ENCODE data around the gene FEN1. TPM values are rescaled to one million over a fixed set of nuclear protein-coding genes. Genes with fewer than 3 reads are reported as not detected.
A peak's percentile ranks its signal among the peaks of the same experiment; 100 is the strongest.

Gene FEN1
- total RNA-seq, 1 donor from 2014 or later = 51.8 TPM

DNA sequence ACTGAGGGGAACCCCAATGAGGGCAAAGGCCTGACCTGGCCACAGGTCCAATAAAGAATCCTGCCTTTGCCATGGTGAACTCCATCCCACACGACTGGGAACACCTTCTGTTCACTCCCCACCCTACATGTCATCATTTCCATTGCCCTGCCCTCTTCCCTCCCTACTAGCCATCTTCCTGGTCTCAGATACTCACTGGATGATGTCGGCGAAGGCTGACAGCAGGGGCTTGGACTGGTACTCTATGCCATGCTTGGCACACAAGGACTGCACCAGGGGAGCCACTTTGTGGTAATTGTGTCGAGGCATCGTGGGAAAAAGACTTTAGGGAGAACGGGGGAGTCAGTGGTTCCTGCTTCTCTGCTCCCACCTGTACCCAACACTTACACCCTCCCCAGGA, 9.9 kb downstream of the FEN1 start:
- H3K4me1 ChIP-seq = no peaks in the 10 kb centered on the region
- TF ChIP-seq EZH2phosphoT487 (IDR thresholded peaks at IDR 0.05) = no peak
- TF ChIP-seq, protein P1, sequence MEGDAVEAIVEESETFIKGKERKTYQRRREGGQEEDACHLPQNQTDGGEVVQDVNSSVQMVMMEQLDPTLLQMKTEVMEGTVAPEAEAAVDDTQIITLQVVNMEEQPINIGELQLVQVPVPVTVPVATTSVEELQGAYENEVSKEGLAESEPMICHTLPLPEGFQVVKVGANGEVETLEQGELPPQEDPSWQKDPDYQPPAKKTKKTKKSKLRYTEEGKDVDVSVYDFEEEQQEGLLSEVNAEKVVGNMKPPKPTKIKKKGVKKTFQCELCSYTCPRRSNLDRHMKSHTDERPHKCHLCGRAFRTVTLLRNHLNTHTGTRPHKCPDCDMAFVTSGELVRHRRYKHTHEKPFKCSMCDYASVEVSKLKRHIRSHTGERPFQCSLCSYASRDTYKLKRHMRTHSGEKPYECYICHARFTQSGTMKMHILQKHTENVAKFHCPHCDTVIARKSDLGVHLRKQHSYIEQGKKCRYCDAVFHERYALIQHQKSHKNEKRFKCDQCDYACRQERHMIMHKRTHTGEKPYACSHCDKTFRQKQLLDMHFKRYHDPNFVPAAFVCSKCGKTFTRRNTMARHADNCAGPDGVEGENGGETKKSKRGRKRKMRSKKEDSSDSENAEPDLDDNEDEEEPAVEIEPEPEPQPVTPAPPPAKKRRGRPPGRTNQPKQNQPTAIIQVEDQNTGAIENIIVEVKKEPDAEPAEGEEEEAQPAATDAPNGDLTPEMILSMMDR (IDR thresholded peaks at IDR 0.05) = no peak
- TF ChIP-seq EZH2 (IDR thresholded peaks at IDR 0.05) = no peak
- no peak overlapping the region for H3K9ac ChIP-seq
- H3K9me3 ChIP-seq (ENCODE audit: low read depth) = no peaks in the 10 kb centered on the region
- H3K27ac ChIP-seq = no peak overlapping the region
- Mint-ChIP-seq H3K4me1 (peaks cover 2% of the 10 kb centered on the region), H3K27ac (no peak overlapping the region), H3K4me3 (no peak overlapping the region), H3K9me3 (no peaks in the 10 kb centered on the region), H3K36me3 (peaks cover 60% of the 10 kb centered on the region), H3K27me3 (ENCODE audit: insufficient read depth, low read depth) (peaks cover 10% of the 10 kb centered on the region)
- H3K27me3 ChIP-seq = no peaks in the 10 kb centered on the region
- DNase-seq (ENCODE audit: low spot score) = no peak
- H3K36me3 ChIP-seq = no peaks in the 10 kb centered on the region
- peaks cover 25% of the 10 kb centered on the region for H3K79me2 ChIP-seq (ENCODE audit: low read depth)
- H2AFZ ChIP-seq (replicated peaks) = no peak overlapping the region
- no peak overlapping the region for H3K4me2 ChIP-seq
- peaks cover 47% of the 10 kb centered on the region for H3F3A ChIP-seq (ENCODE audit: low read depth)
- H3K4me3 ChIP-seq = no peak overlapping the region
- H4K20me1 ChIP-seq (ENCODE audit: low read depth) = peaks cover 6% of the 10 kb centered on the region

DNA sequence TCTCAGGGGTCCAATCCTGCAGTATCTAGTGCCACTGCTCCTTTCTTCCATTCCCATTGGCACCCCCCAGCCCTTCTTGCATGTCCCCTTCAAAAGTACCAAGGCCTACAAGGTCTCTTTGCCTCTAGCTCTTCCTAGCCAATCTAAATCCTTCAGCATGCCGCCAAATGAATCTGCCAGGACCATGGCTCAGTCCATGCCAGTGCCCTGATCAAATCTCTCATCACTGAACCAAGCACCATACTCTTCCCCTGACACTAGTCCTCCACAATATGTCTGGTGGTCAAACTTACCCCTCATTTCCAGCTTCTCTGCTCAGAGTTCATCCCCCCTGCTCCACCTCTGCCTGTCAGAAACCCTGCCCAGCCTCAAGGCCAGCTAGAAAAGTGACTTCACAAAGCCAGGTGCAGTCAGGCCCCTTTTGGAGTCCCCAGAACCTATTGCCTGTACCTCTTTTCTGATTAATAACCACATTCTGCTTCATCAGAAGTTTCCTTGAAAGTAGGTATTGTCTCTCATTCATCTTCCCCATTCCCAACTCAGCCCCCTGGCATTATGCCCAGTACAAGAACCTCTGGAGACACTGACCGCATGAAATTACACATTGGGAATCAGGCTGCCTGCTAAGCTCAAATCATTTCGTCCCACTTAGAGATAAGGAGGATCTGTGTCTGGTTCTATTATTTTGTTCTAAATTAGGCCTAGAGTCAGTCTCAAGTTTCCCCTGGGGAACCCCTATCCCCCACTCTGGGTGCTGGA, 11.4 kb downstream of the FEN1 start:
- Histone ChIP-seq H3K27me3 (no peaks in the 10 kb centered on the region), H4K20me1 (ENCODE audit: low read depth) (peaks cover 11% of the 10 kb centered on the region), H3K4me3 (no peak overlapping the region), H3K9me3 (ENCODE audit: low read depth) (no peaks in the 10 kb centered on the region), H3K4me1 (no peaks in the 10 kb centered on the region), H3K79me2 (ENCODE audit: low read depth) (peaks cover 13% of the 10 kb centered on the region), H3K36me3 (peaks cover 4% of the 10 kb centered on the region), H2AFZ (replicated peaks) (no peak overlapping the region), H3K9ac (no peak overlapping the region), H3K27ac (no peak overlapping the region), H3K4me2 (no peak overlapping the region), H3F3A (ENCODE audit: low read depth) (peaks cover 40% of the 10 kb centered on the region)
- DNase-seq (ENCODE audit: low spot score) = no peak
- no peak overlapping the region for H3K27ac Mint-ChIP-seq
- H3K27me3 Mint-ChIP-seq (ENCODE audit: insufficient read depth, low read depth) = peaks cover 6% of the 10 kb centered on the region
- H3K9me3 Mint-ChIP-seq = no peaks in the 10 kb centered on the region
- H3K36me3 Mint-ChIP-seq = peaks cover 64% of the 10 kb centered on the region
- no peak overlapping the region for H3K4me3 Mint-ChIP-seq
- TF ChIP-seq EZH2phosphoT487 (IDR thresholded peaks at IDR 0.05) (no peak), EZH2 (IDR thresholded peaks at IDR 0.05) (no peak)
- TF ChIP-seq, protein P1 (IDR thresholded peaks at IDR 0.05) = no peak
- H3K4me1 Mint-ChIP-seq = no peaks in the 10 kb centered on the region

DNA sequence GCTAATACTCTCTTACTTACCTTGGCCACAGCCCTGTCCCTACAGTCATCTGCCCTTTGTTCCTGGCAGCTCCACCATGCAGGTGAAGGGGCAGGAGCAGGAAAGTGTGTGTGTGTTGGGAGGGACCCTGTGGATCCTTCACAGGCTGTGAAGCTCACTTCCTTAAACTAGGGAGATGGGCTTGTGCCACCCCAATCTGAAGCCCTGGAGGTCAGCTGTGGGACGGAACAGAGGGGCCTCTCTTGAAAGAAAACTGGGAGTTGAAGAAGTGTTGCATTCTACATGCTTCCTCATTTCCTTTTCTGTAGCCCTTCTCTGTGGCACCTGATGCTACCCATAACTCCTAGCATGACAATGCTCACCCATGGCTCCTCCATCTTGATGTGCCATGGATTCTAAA, 12.4 kb downstream of the FEN1 start:
- peaks cover 17% of the 10 kb centered on the region for H4K20me1 ChIP-seq (ENCODE audit: low read depth)
- H3K9me3 ChIP-seq (ENCODE audit: low read depth) = no peaks in the 10 kb centered on the region
- Mint-ChIP-seq H3K4me1 (no peaks in the 10 kb centered on the region), H3K27me3 (ENCODE audit: insufficient read depth, low read depth) (peaks cover 6% of the 10 kb centered on the region), H3K9me3 (no peaks in the 10 kb centered on the region), H3K4me3 (no peak overlapping the region), H3K27ac (peak overlapping the region; percentile 35), H3K36me3 (peaks cover 65% of the 10 kb centered on the region)
- H2AFZ ChIP-seq (replicated peaks) = no peak overlapping the region
- H3K4me2 ChIP-seq = no peak overlapping the region
- H3K4me3 ChIP-seq = no peak overlapping the region
- H3K27me3 ChIP-seq = no peaks in the 10 kb centered on the region
- no peak overlapping the region for H3K27ac ChIP-seq
- H3K79me2 ChIP-seq (ENCODE audit: low read depth) = peaks cover 13% of the 10 kb centered on the region
- H3K9ac ChIP-seq = no peak overlapping the region
- no peak for DNase-seq (ENCODE audit: low spot score)
- no peaks in the 10 kb centered on the region for H3K4me1 ChIP-seq
- peaks cover 14% of the 10 kb centered on the region for H3K36me3 ChIP-seq
- TF ChIP-seq, protein P1 (IDR thresholded peaks at IDR 0.05) = no peak
- no peak for TF ChIP-seq EZH2 (IDR thresholded peaks at IDR 0.05)
- TF ChIP-seq EZH2phosphoT487 (IDR thresholded peaks at IDR 0.05) = no peak
- H3F3A ChIP-seq (ENCODE audit: low read depth) = peaks cover 29% of the 10 kb centered on the region

All from neural progenitor cell (in vitro differentiated cells).